Chondrocyte (in vitro differentiated cells): Measurements from ENCODE around the gene MEGF6. TPM values are rescaled to one million over a fixed set of nuclear protein-coding genes. Genes with fewer than 3 reads are reported as not detected.

ENCODE experiments used
- DNase-seq: peaks from one replicate; pipeline ENCODE4 v3.0.0; 2021; ENCODE audit warnings: mixed read lengths, low spot score
- H3K27ac Mint-ChIP-seq: one replicate; pipeline ENCODE4 v1.8.0; 2021; ENCODE audit warnings: mild to moderate bottlenecking, moderate library complexity, mixed read lengths; ENCODE audit not compliant: unreplicated experiment
- H3K27me3 Mint-ChIP-seq: 2 replicates; pipeline ENCODE4 v1.8.0; 2021; ENCODE audit warnings: low read depth, mixed read lengths
- H3K36me3 Mint-ChIP-seq: 2 replicates; pipeline ENCODE4 v1.8.0; 2021; ENCODE audit warnings: low read depth, mixed read lengths
- H3K4me1 Mint-ChIP-seq: 2 replicates; pipeline ENCODE4 v1.8.0; 2021; ENCODE audit warnings: low read depth, mild to moderate bottlenecking, mixed read lengths
- H3K4me3 Mint-ChIP-seq: one replicate; pipeline ENCODE4 v1.8.0; 2021; ENCODE audit warnings: mild to moderate bottlenecking, moderate library complexity, mixed read lengths; ENCODE audit not compliant: unreplicated experiment
- H3K9me3 Mint-ChIP-seq: 2 replicates; pipeline ENCODE4 v1.8.0; 2021; ENCODE audit warnings: low read depth, mixed read lengths
- microRNA-seq: library from miRNA; unstranded; fragments of <30 nt; microRNA quantifications from one replicate; pipeline ENCODE4 v1.2.0, GENCODE V29; 2020; ENCODE audit warnings: borderline number of aligned reads
- total RNA-seq: library from RNA; stranded (reverse); gene quantifications from 3 replicates; pipeline ENCODE4 v1.2.1, GENCODE V29; 2021
- TF ChIP-seq, protein P1 (sequence below): fragments of 200-600 bp; sonication (generic); IDR thresholded peaks from 2 replicates; pipeline ENCODE4 v1.5.0; 2021; ENCODE audit warnings: antibody characterized with exemption, mild to moderate bottlenecking, moderate library complexity

Gene MEGF6
- total RNA-seq, 1 donor from 2014 or later: 328 TPM

DNA sequence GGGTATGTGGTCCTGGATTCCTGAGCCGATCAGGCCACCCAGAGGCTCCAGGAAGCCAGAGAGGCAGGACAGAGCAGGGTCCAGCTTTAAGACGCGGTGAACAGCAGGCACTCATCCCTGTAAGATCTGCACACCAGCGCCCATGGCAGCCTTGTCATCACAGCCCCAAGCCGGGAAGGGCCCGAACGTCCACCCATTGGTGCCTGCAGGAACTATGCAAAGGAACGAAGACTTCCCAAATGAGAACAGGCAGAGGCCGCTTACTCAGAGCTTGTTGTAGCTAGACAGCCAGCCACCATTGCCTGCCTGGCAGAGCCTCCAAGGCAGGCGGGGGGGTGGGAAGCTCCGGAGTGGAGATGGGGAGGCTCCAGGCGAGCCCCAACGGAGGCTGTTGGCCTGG lies 169.0 kb downstream of the MEGF6 start:
- Mint-ChIP-seq H3K27me3 (peaks cover 29% of the 10 kb centered on the region), H3K4me1 (no peaks in the 10 kb centered on the region), H3K36me3 (peaks cover 6% of the 10 kb centered on the region), H3K27ac (no peak overlapping the region), H3K4me3 (no peak overlapping the region), H3K9me3 (peaks cover 17% of the 10 kb centered on the region)
- TF ChIP-seq, protein P1, sequence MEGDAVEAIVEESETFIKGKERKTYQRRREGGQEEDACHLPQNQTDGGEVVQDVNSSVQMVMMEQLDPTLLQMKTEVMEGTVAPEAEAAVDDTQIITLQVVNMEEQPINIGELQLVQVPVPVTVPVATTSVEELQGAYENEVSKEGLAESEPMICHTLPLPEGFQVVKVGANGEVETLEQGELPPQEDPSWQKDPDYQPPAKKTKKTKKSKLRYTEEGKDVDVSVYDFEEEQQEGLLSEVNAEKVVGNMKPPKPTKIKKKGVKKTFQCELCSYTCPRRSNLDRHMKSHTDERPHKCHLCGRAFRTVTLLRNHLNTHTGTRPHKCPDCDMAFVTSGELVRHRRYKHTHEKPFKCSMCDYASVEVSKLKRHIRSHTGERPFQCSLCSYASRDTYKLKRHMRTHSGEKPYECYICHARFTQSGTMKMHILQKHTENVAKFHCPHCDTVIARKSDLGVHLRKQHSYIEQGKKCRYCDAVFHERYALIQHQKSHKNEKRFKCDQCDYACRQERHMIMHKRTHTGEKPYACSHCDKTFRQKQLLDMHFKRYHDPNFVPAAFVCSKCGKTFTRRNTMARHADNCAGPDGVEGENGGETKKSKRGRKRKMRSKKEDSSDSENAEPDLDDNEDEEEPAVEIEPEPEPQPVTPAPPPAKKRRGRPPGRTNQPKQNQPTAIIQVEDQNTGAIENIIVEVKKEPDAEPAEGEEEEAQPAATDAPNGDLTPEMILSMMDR: no peak
- DNase-seq: peak; percentile 59

GRCh38 chr1:3441880-3442279 lies 169.4 kb downstream of the MEGF6 start:
- no peaks in the 10 kb centered on the region for H3K4me1 Mint-ChIP-seq
- H3K27me3 Mint-ChIP-seq: peaks cover 29% of the 10 kb centered on the region
- no peak overlapping the region for H3K27ac Mint-ChIP-seq
- TF ChIP-seq, protein P1: no peak
- peaks cover 6% of the 10 kb centered on the region for H3K36me3 Mint-ChIP-seq
- no peak overlapping the region for H3K4me3 Mint-ChIP-seq
- H3K9me3 Mint-ChIP-seq: peaks cover 12% of the 10 kb centered on the region
- peak; percentile 59 for DNase-seq

DNA sequence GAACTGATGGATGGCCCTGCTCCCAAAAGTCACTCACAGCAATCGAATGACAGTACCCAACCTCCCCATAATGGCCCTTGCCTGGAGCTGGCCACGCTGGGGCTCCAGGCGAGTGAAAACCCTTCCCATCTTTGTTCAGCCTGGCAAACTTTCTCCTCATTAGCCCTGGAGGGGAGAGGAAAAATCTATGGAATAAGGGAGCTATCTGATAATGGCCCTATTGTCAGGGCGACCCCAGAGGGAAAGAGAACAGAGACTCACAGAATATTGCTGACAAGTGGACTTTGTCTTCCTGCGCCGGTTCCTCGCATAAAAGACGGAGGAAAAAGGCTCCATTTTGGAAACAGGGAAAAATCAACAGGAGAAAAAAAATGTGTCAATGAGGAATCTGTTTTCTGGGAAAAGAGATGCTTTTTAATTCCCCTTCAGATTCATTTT lies 169.9 kb downstream of the MEGF6 start:
- TF ChIP-seq, protein P1: no peak
- no peak overlapping the region for H3K27ac Mint-ChIP-seq
- no peaks in the 10 kb centered on the region for H3K4me1 Mint-ChIP-seq
- H3K36me3 Mint-ChIP-seq: peaks cover 6% of the 10 kb centered on the region
- H3K4me3 Mint-ChIP-seq: no peak overlapping the region
- H3K9me3 Mint-ChIP-seq: peaks cover 10% of the 10 kb centered on the region
- no peak for DNase-seq
- peaks cover 29% of the 10 kb centered on the region for H3K27me3 Mint-ChIP-seq

DNA sequence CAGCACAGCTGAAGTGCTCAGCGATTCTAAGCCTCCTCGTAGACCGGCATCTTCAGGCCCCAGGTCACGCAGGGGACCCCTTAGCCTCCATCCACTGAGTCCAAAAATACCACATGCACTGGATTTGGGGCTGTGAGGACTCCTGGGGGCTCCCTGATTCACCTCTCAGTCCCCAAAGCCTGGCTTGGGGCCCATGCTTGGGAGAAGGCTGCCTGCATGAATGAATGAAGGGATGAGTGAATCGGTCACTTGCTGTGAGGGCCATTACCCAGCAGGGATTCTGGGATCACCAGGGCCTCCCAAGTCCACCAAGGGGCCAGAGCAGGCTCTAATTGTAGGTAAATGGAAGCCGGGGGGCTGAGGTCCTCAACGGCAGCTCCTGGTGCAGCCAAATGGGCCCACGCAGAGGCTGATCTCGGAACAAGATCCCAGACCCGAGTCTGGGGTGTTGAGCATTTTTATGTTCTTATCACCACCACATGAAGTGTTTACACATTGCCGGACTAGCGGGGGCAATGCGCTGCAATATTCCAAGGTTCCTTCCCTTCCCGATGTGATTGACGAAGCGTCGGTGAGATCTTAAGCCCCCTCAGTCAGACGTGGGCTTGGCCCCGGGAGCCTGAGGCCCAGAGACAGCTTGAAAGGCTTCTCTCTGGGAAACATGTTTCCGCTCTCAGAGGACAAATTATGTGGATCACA lies 170.4 kb downstream of the MEGF6 start:
- no peak overlapping the region for H3K4me3 Mint-ChIP-seq

DNA sequence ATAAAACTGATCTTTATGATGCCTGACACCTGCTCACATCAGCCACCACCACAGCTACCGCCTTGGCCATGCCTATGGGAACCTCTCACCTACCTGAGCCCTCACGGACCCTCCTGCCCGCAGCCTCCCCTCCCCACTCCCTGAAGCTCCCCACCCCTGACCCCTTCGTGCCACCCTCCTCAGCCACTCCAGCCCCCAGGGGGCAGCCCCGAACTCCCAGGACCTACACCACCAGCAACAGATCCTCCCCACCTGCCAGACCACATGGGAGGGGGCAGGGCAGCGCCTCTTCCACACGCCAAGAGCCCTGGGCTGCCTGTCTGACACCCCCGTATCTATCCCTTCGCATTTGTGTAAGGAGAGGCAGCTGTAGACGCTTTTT lies 171.0 kb downstream of the MEGF6 start:
- TF ChIP-seq, protein P1: no peak
- DNase-seq: peak; percentile 69
- peaks cover 4% of the 10 kb centered on the region for H3K9me3 Mint-ChIP-seq
- no peaks in the 10 kb centered on the region for H3K4me1 Mint-ChIP-seq
- peaks cover 7% of the 10 kb centered on the region for H3K36me3 Mint-ChIP-seq
- H3K4me3 Mint-ChIP-seq: no peak overlapping the region
- no peak overlapping the region for H3K27ac Mint-ChIP-seq
- H3K27me3 Mint-ChIP-seq: peaks cover 29% of the 10 kb centered on the region

More for the DNA sequence above, 170.4 kb downstream of the MEGF6 start:
- H3K9me3 Mint-ChIP-seq: peaks cover 6% of the 10 kb centered on the region
- no peaks in the 10 kb centered on the region for H3K4me1 Mint-ChIP-seq
- peaks cover 8% of the 10 kb centered on the region for H3K36me3 Mint-ChIP-seq
- peak; percentile 51 for DNase-seq
- peaks cover 29% of the 10 kb centered on the region for H3K27me3 Mint-ChIP-seq
- H3K27ac Mint-ChIP-seq: no peak overlapping the region
- TF ChIP-seq, protein P1: no peak

Small RNAs within 50 kb of the gene (microRNA-seq; reads per million reads assigned to microRNA genes)
- not detected for gene MIR551A

Other genes starting within 250 kb of the MEGF6 start
- 1.1 to 4.1 TPM (median 2.0 TPM) in 3 replicates for gene ARHGEF16, start 156.8 kb downstream of the MEGF6 start, total RNA-seq
- gene TPRG1L, start 13.5 kb upstream of the MEGF6 start, total RNA-seq: 52.5 to 53.7 TPM (median 53.6 TPM) in 3 replicates
- 12.6 to 17.6 TPM (median 15.5 TPM) in 3 replicates for gene WRAP73, start 38.6 kb upstream of the MEGF6 start, total RNA-seq
- gene TP73, start 41.0 kb upstream of the MEGF6 start, total RNA-seq: 0.05 to 0.58 TPM in 2 of 3 replicates, not detected in the other
- gene CCDC27, start 140.9 kb upstream of the MEGF6 start, total RNA-seq: not detected in 3 replicates
- 0.72 to 1.00 TPM in 2 of 3 replicates, not detected in the other for gene SMIM1, start 161.2 kb upstream of the MEGF6 start, total RNA-seq
- gene LRRC47, start 185.0 kb upstream of the MEGF6 start, total RNA-seq: 44.0 to 45.8 TPM (median 45.7 TPM) in 3 replicates
- 37.4 to 40.6 TPM (median 37.6 TPM) in 3 replicates for gene CEP104, start 245.7 kb upstream of the MEGF6 start, total RNA-seq
- gene DFFB, start 246.0 kb upstream of the MEGF6 start, total RNA-seq: 5.8 to 8.2 TPM (median 7.3 TPM) in 3 replicates